NCI-H2196 (cell line): ENCODE measurements around the gene UGT1A9.
"Not testable (repeated sequence)": the region's sequence is repeated elsewhere in the genome, so short reads cannot be mapped to it uniquely, and the experiment has no call there.

Source experiments
- DNase-seq: peaks from one replicate; lab custom pipeline; 2025; ENCODE audit not compliant: unreplicated experiment; lab: John Stamatoyannopoulos, UW

Gene UGT1A9

GRCh38 chr2:233671290-233672161 is at the start of gene UGT1A9:
Gene UGT1A9, plus strand, starts transcription at chr2:233671898. Its CDS starts 37 bp downstream, at chr2:233671935.
- no peak for DNase-seq

GRCh38 chr2:233627331-233628025 is 44.2 kb upstream of the UGT1A9 start:
- DNase-seq, result no peak

- not testable (repeated sequence) for DNase-seq
Measured at GRCh38 chr2:233636306-233636705, 35.4 kb upstream of the UGT1A9 start, which contains the start of gene UGT1A10. Gene UGT1A10, plus strand, starts transcription at chr2:233636448. Its CDS starts 75 bp downstream, at chr2:233636523.

- no peak for DNase-seq
Measured at GRCh38 chr2:233638836-233639235, 32.9 kb upstream of the UGT1A9 start.

GRCh38 chr2:233639860-233640259 is 31.8 kb upstream of the UGT1A9 start:
- no peak for DNase-seq

- DNase-seq, result no peak
Measured at GRCh38 chr2:233643128-233643527, 28.6 kb upstream of the UGT1A9 start.

GRCh38 chr2:233646033-233646432 is 25.7 kb upstream of the UGT1A9 start:
- not testable (repeated sequence) for DNase-seq

- DNase-seq, result no peak
Measured at GRCh38 chr2:233650981-233651380, 20.7 kb upstream of the UGT1A9 start.

GRCh38 chr2:233651430-233651829 is 20.3 kb upstream of the UGT1A9 start:
- no peak for DNase-seq

GRCh38 chr2:233654501-233654900 is 17.2 kb upstream of the UGT1A9 start:
- no peak for DNase-seq

- DNase-seq, result no peak
Measured at GRCh38 chr2:233655043-233655442, 16.7 kb upstream of the UGT1A9 start.

- DNase-seq, result not testable (repeated sequence)
Measured at GRCh38 chr2:233655943-233656342, 15.8 kb upstream of the UGT1A9 start.

- no peak for DNase-seq
Measured at GRCh38 chr2:233656443-233656842, 15.3 kb upstream of the UGT1A9 start.

- no peak for DNase-seq
Measured at GRCh38 chr2:233658610-233659009, 13.1 kb upstream of the UGT1A9 start.

- no peak for DNase-seq
Measured at GRCh38 chr2:233663911-233664310, 7.8 kb upstream of the UGT1A9 start.

- no peak for DNase-seq
Measured at GRCh38 chr2:233668605-233669260, 3.0 kb upstream of the UGT1A9 start.

GRCh38 chr2:233672886-233673285 is 1.2 kb downstream of the UGT1A9 start:
- DNase-seq, result no peak

GRCh38 chr2:233673896-233674295 is 2.2 kb downstream of the UGT1A9 start:
- no peak for DNase-seq

- no peak for DNase-seq
Measured at GRCh38 chr2:233674314-233674713, 2.6 kb downstream of the UGT1A9 start.

- DNase-seq, result no peak
Measured at GRCh38 chr2:233674995-233675394, 3.3 kb downstream of the UGT1A9 start.

- no peak for DNase-seq
Measured at GRCh38 chr2:233676046-233676445, 4.3 kb downstream of the UGT1A9 start.

GRCh38 chr2:233679196-233679595 is 7.5 kb downstream of the UGT1A9 start:
- no peak for DNase-seq
